ENCODE data around the gene SH3TC1. TPM values are rescaled to one million over a fixed set of nuclear protein-coding genes. Genes with fewer than 3 reads are reported as not detected.

The SH3TC1 gene
- total RNA-seq, 1 donor from 2014 or later, result 64.5 TPM

- Histone ChIP-seq H3K27ac (no peak overlapping the region), H3K9me3 (no peaks in the 10 kb centered on the region), H3K36me3 (no peaks in the 10 kb centered on the region), H3K4me3 (no peak overlapping the region), H3K4me1 (peaks cover 10 to 33% of the 10 kb centered on the region in 2 donors), H3K27me3 (no peaks in the 10 kb centered on the region)
- intact Hi-C loops (cut with DNase I), result no loop called here
- no peak for TF ChIP-seq CTCF (IDR thresholded peaks at IDR 0.05)
- DNase-seq (ENCODE audit: low spot score in 2 of 2), result no peak
Observed at GRCh38 chr4:8278421-8279287, 79.6 kb downstream of the SH3TC1 start.

GRCh38 chr4:8279321-8280157 lies 80.4 kb downstream of the SH3TC1 start:
- Histone ChIP-seq H3K36me3 (no peaks in the 10 kb centered on the region), H3K4me1 (peaks cover 10 to 33% of the 10 kb centered on the region in 2 donors), H3K27me3 (no peaks in the 10 kb centered on the region), H3K27ac (no peak overlapping the region), H3K4me3 (no peak overlapping the region), H3K9me3 (no peaks in the 10 kb centered on the region)
- intact Hi-C loops (cut with DNase I), result no loop called here
- DNase-seq (ENCODE audit: low spot score in 2 of 2), result no peak
- TF ChIP-seq CTCF (IDR thresholded peaks at IDR 0.05), result no peak

GRCh38 chr4:8280158-8280875 lies 81.2 kb downstream of the SH3TC1 start:
- peaks cover 6 to 26% of the 10 kb centered on the region in 2 donors for H3K4me1 ChIP-seq
- no peak for DNase-seq (ENCODE audit: low spot score in 2 of 2)
- intact Hi-C loops (cut with DNase I), result no loop called here

GRCh38 chr4:8280876-8281440 lies 81.9 kb downstream of the SH3TC1 start:
- peak overlapping the region in 1 of 2 donors; percentile 55 for H3K27ac ChIP-seq
- no peaks in the 10 kb centered on the region for H3K27me3 ChIP-seq
- TF ChIP-seq CTCF (IDR thresholded peaks at IDR 0.05), result no peak
- H3K9me3 ChIP-seq, result no peaks in the 10 kb centered on the region
- intact Hi-C loops (cut with DNase I), result no loop called here
- no peak overlapping the region for H3K4me3 ChIP-seq
- DNase-seq (ENCODE audit: low spot score in 2 of 2), result no peak
- peaks cover 3 to 21% of the 10 kb centered on the region in 2 donors for H3K4me1 ChIP-seq
- no peaks in the 10 kb centered on the region for H3K36me3 ChIP-seq

More at GRCh38 chr4:8280158-8280875, 81.2 kb downstream of the SH3TC1 start:
- no peak for TF ChIP-seq CTCF (IDR thresholded peaks at IDR 0.05)
- H3K4me3 ChIP-seq, result no peak overlapping the region
- no peaks in the 10 kb centered on the region for H3K27me3 ChIP-seq
- H3K9me3 ChIP-seq, result no peaks in the 10 kb centered on the region
- no peaks in the 10 kb centered on the region for H3K36me3 ChIP-seq
- no peak overlapping the region for H3K27ac ChIP-seq

GRCh38 chr4:8281519-8282133 lies 82.5 kb downstream of the SH3TC1 start:
- Histone ChIP-seq H3K4me1 (peaks cover 3 to 16% of the 10 kb centered on the region in 2 donors), H3K4me3 (no peak overlapping the region), H3K27ac (peak overlapping the region in 1 of 2 donors; percentile 55), H3K9me3 (no peaks in the 10 kb centered on the region), H3K36me3 (no peaks in the 10 kb centered on the region), H3K27me3 (no peaks in the 10 kb centered on the region)
- no peak for TF ChIP-seq CTCF (IDR thresholded peaks at IDR 0.05)
- peak in 1 of 2 donors; percentile 82 for DNase-seq (ENCODE audit: low spot score in 2 of 2)
- intact Hi-C loops (cut with DNase I), result no loop called here
